Neural cell (in vitro differentiated cells): ENCODE results near the gene STRBP. TPM values are rescaled to one million over a fixed set of nuclear protein-coding genes. Genes with fewer than 3 reads are reported as not detected.

Experiments
- H2AFZ ChIP-seq: fragments of 200-600, 300-800 bp; sonication (generic), shearing (Covaris generic); 2 replicates; pipeline ENCODE4 v1.6.0; 2014; ENCODE audit warnings: low read depth, mild to moderate bottlenecking, antibody characterized with exemption, low read length, moderate library complexity
- H3F3A ChIP-seq: fragments of 200-600 bp; shearing (Covaris generic); 2 replicates; pipeline ENCODE4 v1.6.1; 2016; ENCODE audit warnings: mild to moderate bottlenecking, moderate library complexity, mixed read lengths, antibody characterized with exemption, low read length; ENCODE audit not compliant: insufficient read depth, poor library complexity, severe bottlenecking
- H3K27ac ChIP-seq: fragments of 200-600, 300-800 bp; sonication (generic), shearing (Covaris generic); 2 replicates; pipeline ENCODE4 v1.5.1; 2014; ENCODE audit warnings: mild to moderate bottlenecking, low read length, moderate library complexity
- H3K27me3 ChIP-seq: fragments of 300-800, 200-600 bp; sonication (generic), shearing (Covaris generic); 2 replicates; pipeline ENCODE4 v1.6.0; 2014; ENCODE audit warnings: mild to moderate bottlenecking, low read depth, low read length, moderate library complexity; ENCODE audit not compliant: insufficient read depth
- H3K36me3 ChIP-seq: fragments of 300-800, 200-600 bp; sonication (generic), shearing (Covaris generic); 2 replicates; pipeline ENCODE4 v1.5.1; 2014; ENCODE audit warnings: mild to moderate bottlenecking, antibody characterized with exemption, low read length, moderate library complexity; ENCODE audit not compliant: insufficient read depth
- H3K4me2 ChIP-seq: fragments of 300-800, 200-600 bp; sonication (generic), shearing (Covaris generic); 2 replicates; pipeline ENCODE4 v1.6.0; 2014; ENCODE audit warnings: mild to moderate bottlenecking, low read length
- H3K4me3 ChIP-seq: fragments of 300-800, 200-600 bp; sonication (generic), shearing (Covaris generic); 2 replicates; pipeline ENCODE4 v1.5.1; 2014; ENCODE audit warnings: mild to moderate bottlenecking, low read length, moderate library complexity
- H3K79me2 ChIP-seq: fragments of 200-600 bp; shearing (Covaris generic); replicated peaks from 2 replicates; pipeline ENCODE4 v1.6.0; 2014; ENCODE audit warnings: mild to moderate bottlenecking, low read length, moderate library complexity; ENCODE audit not compliant: insufficient read depth
- H3K9ac ChIP-seq: fragments of 300-800, 200-600 bp; sonication (generic), shearing (Covaris generic); 2 replicates; pipeline ENCODE4 v1.6.1; 2016; ENCODE audit warnings: mild to moderate bottlenecking, low read length, mixed read lengths
- H3K9me2 ChIP-seq: fragments of 200-600 bp; shearing (Covaris generic); 2 replicates; pipeline ENCODE4 v1.6.1; 2016; ENCODE audit warnings: mild to moderate bottlenecking, low read length, mixed read lengths; ENCODE audit not compliant: insufficient read depth
- H3K9me3 ChIP-seq: fragments of 200-600, 300-800 bp; sonication (generic), shearing (Covaris generic); 2 replicates; pipeline ENCODE4 v1.6.1; 2016; ENCODE audit warnings: mild to moderate bottlenecking, mixed run types, low read length, moderate library complexity, mixed read lengths
- H4K20me1 ChIP-seq: fragments of 200-600 bp; shearing (Covaris generic); 2 replicates; pipeline ENCODE4 v1.6.1; 2016; ENCODE audit warnings: mild to moderate bottlenecking, mixed run types; ENCODE audit not compliant: insufficient read depth
- CTCF ChIP-seq: fragments of 450-650 bp; IDR thresholded peaks from 2 replicates; pipeline ENCODE4 v1.5.1; 2014; ENCODE audit warnings: antibody characterized with exemption, mild to moderate bottlenecking, moderate library complexity; ENCODE audit not compliant: poor library complexity, severe bottlenecking
- EP300 ChIP-seq: fragments of 450-650 bp; conservative IDR thresholded peaks from 2 replicates; pipeline ENCODE4 v1.6.1; 2014; ENCODE audit warnings: antibody characterized with exemption, mild to moderate bottlenecking, moderate library complexity; ENCODE audit not compliant: poor library complexity, severe bottlenecking
- EZH2 ChIP-seq: fragments of 200-600, 300-800 bp; shearing (Covaris generic), sonication (generic); IDR thresholded peaks from 2 replicates; pipeline ENCODE4 v1.6.1; 2014; ENCODE audit warnings: antibody characterized with exemption, low read length, borderline replicate concordance, mild to moderate bottlenecking; ENCODE audit not compliant: insufficient read depth, poor library complexity, severe bottlenecking
- MXI1 ChIP-seq: fragments of 450-650 bp; conservative IDR thresholded peaks from 2 replicates; pipeline ENCODE4 v1.6.1; 2014; ENCODE audit warnings: antibody characterized with exemption, mild to moderate bottlenecking; ENCODE audit not compliant: poor library complexity, severe bottlenecking
- POLR2AphosphoS5 ChIP-seq: IDR thresholded peaks from 2 replicates; pipeline ENCODE4 v1.6.1; 2012
- RAD21 ChIP-seq: fragments of 450-650 bp; conservative IDR thresholded peaks from 2 replicates; pipeline ENCODE4 v1.6.1; 2014; ENCODE audit warnings: antibody characterized with exemption, mild to moderate bottlenecking, moderate library complexity
- REST ChIP-seq: IDR thresholded peaks from 2 replicates; pipeline ENCODE4 v1.6.1; 2012; ENCODE audit warnings: borderline replicate concordance
- SMC3 ChIP-seq: fragments of 450-650 bp; conservative IDR thresholded peaks from 2 replicates; pipeline ENCODE4 v1.6.1; 2014; ENCODE audit warnings: antibody characterized with exemption, mild to moderate bottlenecking, moderate library complexity; ENCODE audit not compliant: poor library complexity
- TAF1 ChIP-seq: IDR thresholded peaks from 2 replicates; pipeline ENCODE4 v1.6.1; 2012; ENCODE audit warnings: low read depth
- polyA plus RNA-seq: library from polyadenylated mRNA; depleted of rRNA; stranded (reverse); fragments of >200 nt; gene quantifications from 2 replicates; pipeline ENCODE4 v1.2.3, GENCODE V29; 2014

STRBP gene
- polyA plus RNA-seq, 1 donor from 2014 or later, result 64.6 TPM

GRCh38 chr9:123138163-123138562 lies 130.2 kb downstream of the STRBP start:
- Histone ChIP-seq H3K9ac (no peak overlapping the region), H3K9me2 (no peaks in the 10 kb centered on the region), H4K20me1 (no peaks in the 10 kb centered on the region), H3K4me3 (no peak overlapping the region), H2AFZ (no peak overlapping the region), H3K36me3 (no peaks in the 10 kb centered on the region), H3K9me3 (no peaks in the 10 kb centered on the region), H3K27me3 (no peaks in the 10 kb centered on the region), H3K4me2 (no peak overlapping the region), H3F3A (no peaks in the 10 kb centered on the region), H3K79me2 (no peaks in the 10 kb centered on the region), H3K27ac (no peak overlapping the region)
- no peak for TF ChIP-seq RAD21
- TF ChIP-seq REST, result no peak
- no peak for TF ChIP-seq CTCF

- H3K79me2 ChIP-seq, result no peaks in the 10 kb centered on the region
- no peak overlapping the region for H3K4me2 ChIP-seq
- H2AFZ ChIP-seq, result no peak overlapping the region
- no peaks in the 10 kb centered on the region for H3K9me2 ChIP-seq
- H3K27me3 ChIP-seq, result no peaks in the 10 kb centered on the region
- peaks cover 9% of the 10 kb centered on the region for H3K36me3 ChIP-seq
- H3K4me3 ChIP-seq, result no peak overlapping the region
- TF ChIP-seq RAD21, result no peak
- no peak for TF ChIP-seq TAF1
- TF ChIP-seq MXI1, result no peak
- TF ChIP-seq REST, result no peak
- TF ChIP-seq EZH2, result no peak
- no peak for TF ChIP-seq EP300
- TF ChIP-seq CTCF, result no peak
- TF ChIP-seq POLR2AphosphoS5, result no peak
- no peak for TF ChIP-seq SMC3
- H3F3A ChIP-seq, result no peaks in the 10 kb centered on the region
- H3K9me3 ChIP-seq, result no peaks in the 10 kb centered on the region
- no peak overlapping the region for H3K9ac ChIP-seq
- H3K27ac ChIP-seq, result no peak overlapping the region
- H4K20me1 ChIP-seq, result no peaks in the 10 kb centered on the region
These were observed 133.0 kb downstream of the STRBP start for GRCh38 chr9:123135430-123135829.
